Esophagus squamous epithelium (tissue), 4 donors: ENCODE measurements around the gene PPFIA4.

ENCODE experiments used
- POLR2A ChIP-seq, 4 donors: fragments of 450-650 bp; IDR thresholded peaks; one replicate each; pipeline ENCODE4 v1.6.1; 2017; ENCODE audit warnings: antibody characterized with exemption in 4 of 4, mild to moderate bottlenecking in 4 of 4, moderate library complexity in 3 of 4
- TF ChIP-seq, protein P1 (sequence below), 6 experiments: fragments of 450-650 bp in 4 of 6; fragments of 200-600 bp in 2 of 6; sonication (generic) in 2 of 6; IDR thresholded peaks; one replicate each; pipeline ENCODE4 v1.5.1; 2016 to 2019; ENCODE audit warnings: antibody characterized with exemption in 6 of 6, mild to moderate bottlenecking in 4 of 6, moderate library complexity in 4 of 6

GRCh38 chr1:203085528-203086406 is 59.5 kb downstream of the PPFIA4 start, which contains the start of gene MYOG:
- no peak for TF ChIP-seq POLR2A (IDR thresholded peaks at IDR 0.05)
- TF ChIP-seq, protein P1, sequence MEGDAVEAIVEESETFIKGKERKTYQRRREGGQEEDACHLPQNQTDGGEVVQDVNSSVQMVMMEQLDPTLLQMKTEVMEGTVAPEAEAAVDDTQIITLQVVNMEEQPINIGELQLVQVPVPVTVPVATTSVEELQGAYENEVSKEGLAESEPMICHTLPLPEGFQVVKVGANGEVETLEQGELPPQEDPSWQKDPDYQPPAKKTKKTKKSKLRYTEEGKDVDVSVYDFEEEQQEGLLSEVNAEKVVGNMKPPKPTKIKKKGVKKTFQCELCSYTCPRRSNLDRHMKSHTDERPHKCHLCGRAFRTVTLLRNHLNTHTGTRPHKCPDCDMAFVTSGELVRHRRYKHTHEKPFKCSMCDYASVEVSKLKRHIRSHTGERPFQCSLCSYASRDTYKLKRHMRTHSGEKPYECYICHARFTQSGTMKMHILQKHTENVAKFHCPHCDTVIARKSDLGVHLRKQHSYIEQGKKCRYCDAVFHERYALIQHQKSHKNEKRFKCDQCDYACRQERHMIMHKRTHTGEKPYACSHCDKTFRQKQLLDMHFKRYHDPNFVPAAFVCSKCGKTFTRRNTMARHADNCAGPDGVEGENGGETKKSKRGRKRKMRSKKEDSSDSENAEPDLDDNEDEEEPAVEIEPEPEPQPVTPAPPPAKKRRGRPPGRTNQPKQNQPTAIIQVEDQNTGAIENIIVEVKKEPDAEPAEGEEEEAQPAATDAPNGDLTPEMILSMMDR (IDR thresholded peaks at IDR 0.05), result no peak
